MCF 10A (cell line): ENCODE data around the gene HSD11B2. TPM values are rescaled to one million over a fixed set of nuclear protein-coding genes. Genes with fewer than 3 reads are reported as not detected.

Experiments
- BruUV-seq: library from RNA; stranded (reverse); fragments of 400-500 nt; replicated peaks from 2 replicates; lab custom pipeline; 2021; lab: Mats Ljungman, UMichigan
- CTCF ChIA-PET: fragments of 300-600 bp; sonication (Branson Sonifier 250); formaldehyde crosslinking; extraction: SDS; loops from one replicate; lab custom pipeline; 2021; ENCODE audit warnings: antibody characterized with exemption, inconsistent platforms; lab: Yijun Ruan, JAX
- POLR2A ChIA-PET: fragments of 300-600, 350-650 bp; sonication (Branson Sonifier 250); formaldehyde crosslinking; extraction: SDS; loops from one replicate; lab custom pipeline; 2020; ENCODE audit warnings: antibody characterized with exemption, inconsistent platforms; lab: Yijun Ruan, JAX
- DNase-seq: peaks from one replicate; pipeline ENCODE4 v3.0.0-alpha.2; 2018; ENCODE audit not compliant: unreplicated experiment
- H3K27ac Mint-ChIP-seq: one replicate; pipeline ENCODE4 v1.8.0; 2022; ENCODE audit warnings: mild to moderate bottlenecking, low read depth, mixed read lengths; ENCODE audit not compliant: unreplicated experiment
- H3K27me3 Mint-ChIP-seq: one replicate; pipeline ENCODE4 v1.8.0; 2022; ENCODE audit warnings: mixed read lengths; ENCODE audit not compliant: insufficient read depth, unreplicated experiment
- H3K36me3 Mint-ChIP-seq: one replicate; pipeline ENCODE4 v1.8.0; 2022; ENCODE audit warnings: mild to moderate bottlenecking, moderate library complexity, mixed read lengths; ENCODE audit not compliant: insufficient read depth, unreplicated experiment
- H3K4me1 Mint-ChIP-seq: one replicate; pipeline ENCODE4 v1.8.0; 2022; ENCODE audit warnings: mixed read lengths; ENCODE audit not compliant: insufficient read depth, unreplicated experiment
- H3K4me3 Mint-ChIP-seq: one replicate; pipeline ENCODE4 v1.8.0; 2022; ENCODE audit warnings: mild to moderate bottlenecking, moderate library complexity, mixed read lengths; ENCODE audit not compliant: unreplicated experiment
- H3K9me3 Mint-ChIP-seq: one replicate; pipeline ENCODE4 v1.8.0; 2022; ENCODE audit warnings: mixed read lengths; ENCODE audit not compliant: unreplicated experiment
- intact Hi-C: fragments of 100-400 bp; cut with micrococcal nuclease; formaldehyde crosslinking; loops from 2 replicates; pipeline ENCODE4 v1.14.1; 2022
- total RNA-seq: library from RNA; stranded (reverse); gene quantifications from 2 replicates; pipeline ENCODE4 v1.2.3, GENCODE V29; 2022
- TF ChIP-seq, protein P1 (sequence below): fragments of 200-600 bp; IDR thresholded peaks from one replicate; pipeline ENCODE4 v1.8.0; 2022; ENCODE audit warnings: antibody characterized with exemption, mild to moderate bottlenecking; ENCODE audit not compliant: unreplicated experiment

The HSD11B2 gene
- total RNA-seq, 1 experiment from 2014 or later: 0.86 TPM

DNA sequence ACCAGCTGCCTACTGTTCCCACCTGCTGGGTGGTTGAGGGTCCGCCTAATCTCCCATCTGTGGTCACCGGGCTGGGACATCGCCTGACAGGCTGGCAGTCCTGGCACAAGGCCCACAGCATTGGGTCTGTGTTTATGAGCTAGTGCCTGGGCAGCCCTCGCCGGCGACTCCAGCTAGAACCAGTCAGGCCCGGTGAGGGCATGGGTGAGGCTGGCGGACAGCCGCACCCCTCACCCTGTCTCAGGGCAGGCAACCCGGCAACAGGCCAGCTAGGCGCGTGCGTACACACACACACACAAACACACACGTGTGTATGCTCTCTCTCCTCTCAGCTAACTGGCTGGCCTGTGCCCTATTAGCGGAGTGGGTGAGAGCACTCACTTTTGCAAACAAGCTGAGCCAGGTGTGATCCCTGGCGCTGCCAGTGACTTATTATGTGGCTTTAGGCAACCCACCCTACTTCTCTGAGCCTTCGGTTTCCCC, 10.4 kb downstream of the HSD11B2 start:
- H3K27me3 Mint-ChIP-seq: no peaks in the 10 kb centered on the region

DNA sequence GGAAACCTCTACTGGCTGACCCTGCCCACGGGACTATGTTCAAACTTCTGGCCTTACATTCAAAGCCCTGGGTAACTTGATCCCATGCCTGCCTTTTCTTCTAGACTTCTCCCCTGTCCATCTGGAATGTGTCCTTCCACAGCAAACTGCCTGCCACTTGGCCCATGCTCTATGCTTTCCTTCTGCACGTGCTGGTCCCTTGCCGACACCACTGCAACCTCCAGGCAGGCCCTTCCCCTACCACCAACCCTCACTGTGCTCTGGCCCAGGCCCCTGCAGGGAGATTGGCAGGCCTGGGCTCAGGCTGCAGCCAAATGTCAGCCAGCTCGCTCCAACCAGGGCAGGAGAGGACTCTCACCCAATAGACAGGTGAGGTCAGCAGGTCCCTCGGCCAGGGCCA, 11.0 kb downstream of the HSD11B2 start:
- POLR2A ChIA-PET: interaction anchor here (0.5 to 3.2 kb wide), 6 partner anchors 11 to 464 kb away, joined by 3 to 13 read pairs (median 4); partner anchors contain the start of genes ATP6V0D1 and HSD11B2
- Mint-ChIP-seq H3K9me3 (no peaks in the 10 kb centered on the region), H3K4me1 (peaks cover 20% of the 10 kb centered on the region), H3K27me3 (no peaks in the 10 kb centered on the region), H3K27ac (peak overlapping the region; percentile 40), H3K36me3 (peaks cover 32% of the 10 kb centered on the region), H3K4me3 (no peak overlapping the region)
- BruUV-seq: no TSS peak
- intact Hi-C loops: loop anchor here (10.0 kb wide), 1 partner anchor 67 kb away; no protein-coding TSS in a partner anchor
- no peak for DNase-seq
- TF ChIP-seq, protein P1, sequence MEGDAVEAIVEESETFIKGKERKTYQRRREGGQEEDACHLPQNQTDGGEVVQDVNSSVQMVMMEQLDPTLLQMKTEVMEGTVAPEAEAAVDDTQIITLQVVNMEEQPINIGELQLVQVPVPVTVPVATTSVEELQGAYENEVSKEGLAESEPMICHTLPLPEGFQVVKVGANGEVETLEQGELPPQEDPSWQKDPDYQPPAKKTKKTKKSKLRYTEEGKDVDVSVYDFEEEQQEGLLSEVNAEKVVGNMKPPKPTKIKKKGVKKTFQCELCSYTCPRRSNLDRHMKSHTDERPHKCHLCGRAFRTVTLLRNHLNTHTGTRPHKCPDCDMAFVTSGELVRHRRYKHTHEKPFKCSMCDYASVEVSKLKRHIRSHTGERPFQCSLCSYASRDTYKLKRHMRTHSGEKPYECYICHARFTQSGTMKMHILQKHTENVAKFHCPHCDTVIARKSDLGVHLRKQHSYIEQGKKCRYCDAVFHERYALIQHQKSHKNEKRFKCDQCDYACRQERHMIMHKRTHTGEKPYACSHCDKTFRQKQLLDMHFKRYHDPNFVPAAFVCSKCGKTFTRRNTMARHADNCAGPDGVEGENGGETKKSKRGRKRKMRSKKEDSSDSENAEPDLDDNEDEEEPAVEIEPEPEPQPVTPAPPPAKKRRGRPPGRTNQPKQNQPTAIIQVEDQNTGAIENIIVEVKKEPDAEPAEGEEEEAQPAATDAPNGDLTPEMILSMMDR: no peak
- CTCF ChIA-PET: interaction anchor here (0.6 to 1.5 kb wide), 8 partner anchors 14 to 1931 kb away, joined by 3 to 5 read pairs (median 4); partner anchors contain the start of gene ATP6V0D1

More for the DNA sequence above, 10.4 kb downstream of the HSD11B2 start:
- H3K36me3 Mint-ChIP-seq: peaks cover 33% of the 10 kb centered on the region
- H3K27ac Mint-ChIP-seq: peak overlapping the region; percentile 40
- ChIA-PET POLR2A (interaction anchor here (0.5 to 3.2 kb wide), 6 partner anchors 10 to 463 kb away, joined by 3 to 13 read pairs (median 4); partner anchors contain the start of genes ATP6V0D1 and HSD11B2), CTCF (interaction anchor here (0.6 to 1.5 kb wide), 5 partner anchors 13 to 54 kb away, joined by 3 to 4 read pairs (median 3); partner anchors contain the start of gene ATP6V0D1)
- no TSS peak for BruUV-seq
- peaks cover 20% of the 10 kb centered on the region for H3K4me1 Mint-ChIP-seq
- TF ChIP-seq, protein P1: no peak
- no peaks in the 10 kb centered on the region for H3K9me3 Mint-ChIP-seq
- intact Hi-C loops: loop anchor here (10.0 kb wide), 1 partner anchor 67 kb away; no protein-coding TSS in a partner anchor
- DNase-seq: peak; percentile 58
- H3K4me3 Mint-ChIP-seq: no peak overlapping the region

DNA sequence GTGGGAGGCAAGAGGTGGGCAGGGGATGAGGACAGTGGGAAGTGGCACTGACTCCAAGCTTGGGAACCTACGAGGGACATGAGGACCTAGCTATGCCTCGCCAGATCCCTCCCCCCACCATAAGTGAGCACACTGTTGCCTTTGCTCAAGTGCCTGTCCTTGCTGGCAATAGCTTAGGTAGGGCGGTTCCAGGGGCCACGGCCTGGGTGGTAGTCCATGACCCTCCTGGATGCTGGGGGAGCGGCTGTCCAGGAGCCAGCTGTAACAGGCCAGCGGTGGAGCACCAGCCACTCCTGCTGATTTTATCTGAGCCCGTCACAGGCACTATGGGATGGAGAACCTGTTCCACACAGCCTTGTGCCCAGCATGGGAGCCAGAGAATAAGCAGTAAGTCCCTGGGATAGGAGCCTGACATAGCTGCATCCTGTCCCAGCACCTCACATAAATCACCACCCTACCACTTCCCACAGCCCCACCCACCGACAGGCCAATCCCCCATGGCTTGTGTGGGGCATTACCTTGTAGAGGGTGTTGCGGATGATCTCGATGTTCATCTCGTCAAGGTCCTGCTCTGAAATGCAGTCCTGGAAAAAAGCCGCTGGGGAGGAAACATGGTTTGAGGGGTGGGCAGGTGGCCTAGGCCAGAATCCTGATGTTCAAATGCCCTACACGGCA, 11.8 kb downstream of the HSD11B2 start:
- no peaks in the 10 kb centered on the region for H3K27me3 Mint-ChIP-seq
- DNase-seq: no peak
- TF ChIP-seq, protein P1: no peak
- ChIA-PET POLR2A (interaction anchor here (0.6 to 3.2 kb wide), 2 partner anchors 11 to 21 kb away, joined by 4 to 13 read pairs; partner anchors contain the start of gene HSD11B2), CTCF (interaction anchor here (0.7 to 3.2 kb wide), 5 partner anchors 15 to 1930 kb away, joined by 3 to 10 read pairs (median 4); no protein-coding TSS in a partner anchor)
- H3K36me3 Mint-ChIP-seq: peaks cover 33% of the 10 kb centered on the region
- H3K4me1 Mint-ChIP-seq: peaks cover 20% of the 10 kb centered on the region
- intact Hi-C loops: loop anchor here (10.0 kb wide), 1 partner anchor 68 kb away; no protein-coding TSS in a partner anchor
- BruUV-seq: no TSS peak
- no peak overlapping the region for H3K27ac Mint-ChIP-seq
- H3K9me3 Mint-ChIP-seq: no peaks in the 10 kb centered on the region
- H3K4me3 Mint-ChIP-seq: no peak overlapping the region

DNA sequence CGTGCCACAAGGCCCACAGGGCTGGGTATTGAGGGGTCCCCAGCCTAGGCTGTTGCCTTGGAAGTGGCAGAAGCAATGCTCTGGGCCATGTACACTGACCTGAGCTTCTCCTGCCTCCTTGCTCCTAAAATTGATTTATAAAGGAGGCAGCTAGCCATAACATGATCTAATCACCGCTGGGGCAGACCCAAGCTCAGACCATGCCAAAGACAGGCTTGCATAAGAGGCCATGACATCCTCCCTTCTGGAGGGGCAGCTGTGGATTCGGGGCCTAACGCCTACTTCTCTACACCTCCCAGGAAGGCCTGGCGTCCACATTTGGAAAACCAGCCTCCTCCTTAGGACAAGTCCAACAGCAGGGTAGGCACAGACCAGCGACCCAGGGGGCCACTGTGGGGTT, 12.3 kb downstream of the HSD11B2 start:
- Mint-ChIP-seq H3K36me3 (peaks cover 32% of the 10 kb centered on the region), H3K9me3 (no peaks in the 10 kb centered on the region), H3K27ac (no peak overlapping the region), H3K27me3 (no peaks in the 10 kb centered on the region), H3K4me3 (no peak overlapping the region), H3K4me1 (peaks cover 20% of the 10 kb centered on the region)
- no TSS peak for BruUV-seq
- intact Hi-C loops: loop anchor here (10.0 kb wide), 1 partner anchor 68 kb away; no protein-coding TSS in a partner anchor
- ChIA-PET POLR2A (interaction anchor here (0.6 kb wide), 1 partner anchor 22 kb away, joined by 4 read pairs; no protein-coding TSS in a partner anchor), CTCF (interaction anchor here (1.3 to 3.2 kb wide), 2 partner anchors 15 to 22 kb away, joined by 3 to 10 read pairs; no protein-coding TSS in a partner anchor)
- no peak for DNase-seq
- TF ChIP-seq, protein P1: no peak
